ENCODE results near the gene IRS1.

IRS1 gene

GRCh38 chr2:226720948-226721347 is 78.7 kb downstream of the IRS1 start:
- DNase-seq: no peak

- no peak for DNase-seq
Measured at GRCh38 chr2:226717719-226718118, 81.9 kb downstream of the IRS1 start.

GRCh38 chr2:226716126-226716525 is 83.5 kb downstream of the IRS1 start:
- no peak for DNase-seq

- DNase-seq: no peak
Measured at GRCh38 chr2:226715347-226715990, 84.2 kb downstream of the IRS1 start.

- DNase-seq: no peak
Measured at GRCh38 chr2:226712941-226713340, 86.7 kb downstream of the IRS1 start.

GRCh38 chr2:226711606-226712296 is 87.9 kb downstream of the IRS1 start:
- no peak for DNase-seq

GRCh38 chr2:226707499-226707898 is 92.1 kb downstream of the IRS1 start:
- DNase-seq: no peak

GRCh38 chr2:226705965-226706364 is 93.7 kb downstream of the IRS1 start:
- no peak for DNase-seq

- DNase-seq: no peak
Measured at GRCh38 chr2:226705133-226705886, 94.3 kb downstream of the IRS1 start.

GRCh38 chr2:226703514-226703913 is 96.1 kb downstream of the IRS1 start:
- DNase-seq: no peak

GRCh38 chr2:226702376-226702775 is 97.2 kb downstream of the IRS1 start:
- DNase-seq: no peak

GRCh38 chr2:226701052-226701451 is 98.6 kb downstream of the IRS1 start:
- peak; percentile 81 to 84 for DNase-seq

GRCh38 chr2:226699321-226699720 is 100.3 kb downstream of the IRS1 start:
- no peak for DNase-seq

- DNase-seq: no peak
Measured at GRCh38 chr2:226698671-226699070, 100.9 kb downstream of the IRS1 start.

GRCh38 chr2:226694586-226695284 is 104.9 kb downstream of the IRS1 start:
- DNase-seq: no peak

- no peak for DNase-seq
Measured at GRCh38 chr2:226694149-226694548, 105.5 kb downstream of the IRS1 start.

GRCh38 chr2:226693521-226693920 is 106.1 kb downstream of the IRS1 start:
- peak; percentile 11 to 27 for DNase-seq

GRCh38 chr2:226692521-226693126 is 107.0 kb downstream of the IRS1 start:
- no peak for DNase-seq

GRCh38 chr2:226691255-226691654 is 108.4 kb downstream of the IRS1 start:
- no peak for DNase-seq

GRCh38 chr2:226690461-226691024 is 109.1 kb downstream of the IRS1 start:
- DNase-seq: no peak

GRCh38 chr2:226687641-226688253 is 111.9 kb downstream of the IRS1 start:
- no peak for DNase-seq

- no peak for DNase-seq
Measured at GRCh38 chr2:226684563-226684959, 115.1 kb downstream of the IRS1 start.
